Measurements from ENCODE around the gene DCUN1D5. TPM values are rescaled to one million over a fixed set of nuclear protein-coding genes. Genes with fewer than 3 reads are reported as not detected.

The DCUN1D5 gene
- total RNA-seq, 2 experiments from 2014 or later, result 15.6 to 16.1 TPM

DNA sequence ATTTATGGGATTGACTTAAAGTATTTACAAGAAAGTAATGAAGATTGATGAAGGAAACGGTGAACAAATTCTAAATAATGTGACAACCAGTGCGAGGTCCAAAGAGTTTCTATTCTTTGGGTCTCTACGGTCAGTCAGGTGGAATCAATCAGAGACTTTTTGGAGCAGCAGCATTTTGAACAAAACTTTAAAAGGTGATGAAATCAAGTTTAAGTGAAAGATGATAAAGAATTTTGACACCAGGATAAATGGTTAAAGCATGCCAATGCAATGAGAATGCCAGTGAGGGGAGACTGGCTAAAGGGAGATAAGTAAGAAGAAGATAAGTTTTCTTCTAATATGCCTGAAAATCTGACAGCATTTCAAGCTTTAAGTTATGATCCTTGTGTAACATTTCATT lies 67.9 kb downstream of the DCUN1D5 start:
- Histone ChIP-seq H3K9me3 (ENCODE audit: control insufficient read depth in 1 of 2, insufficient read depth in 1 of 2, low read length in 2 of 2) (no peaks in the 10 kb centered on the region), H3K36me3 (ENCODE audit: insufficient read depth, low read length) (no peaks in the 10 kb centered on the region), H3K4me1 (ENCODE audit: insufficient read depth, low read length) (no peaks in the 10 kb centered on the region), H3K27me3 (ENCODE audit: control insufficient read depth in 1 of 2, insufficient read depth in 2 of 2, low read length in 2 of 2) (peaks cover 2 to 3% of the 10 kb centered on the region in 2 experiments), H3K27ac (ENCODE audit: low read depth in 1 of 2, low read length in 2 of 2) (no peak overlapping the region), H3K4me3 (ENCODE audit: low read length) (no peak overlapping the region)
- H3K9me3 Mint-ChIP-seq, result no peaks in the 10 kb centered on the region
- no peak for TF ChIP-seq CTCF (IDR thresholded peaks at IDR 0.05)
- H3K4me3 Mint-ChIP-seq, result no peak overlapping the region
- ATAC-seq (ENCODE audit: poor library complexity) (no peak), DNase-seq (no peak)
- intact Hi-C loops (cut with DNase I, micrococcal nuclease), result no loop called here
- H3K27me3 Mint-ChIP-seq, result peaks cover 8% of the 10 kb centered on the region
- H3K4me1 Mint-ChIP-seq (ENCODE audit: low read depth), result no peaks in the 10 kb centered on the region
- no peaks in the 10 kb centered on the region for H3K36me3 Mint-ChIP-seq (ENCODE audit: low read depth)
- H3K27ac Mint-ChIP-seq, result no peak overlapping the region
- CTCF ChIA-PET, result no interaction called here
- POLR2A ChIA-PET, result no interaction called here

GRCh38 chr11:103016031-103016430 lies 75.9 kb downstream of the DCUN1D5 start:
- Histone ChIP-seq H3K4me3 (ENCODE audit: low read length) (no peak overlapping the region), H3K9me3 (ENCODE audit: control insufficient read depth in 1 of 2, insufficient read depth in 1 of 2, low read length in 2 of 2) (peaks cover 0 to 5% of the 10 kb centered on the region in 2 experiments), H3K4me1 (ENCODE audit: insufficient read depth, low read length) (no peaks in the 10 kb centered on the region), H3K27me3 (ENCODE audit: control insufficient read depth in 1 of 2, insufficient read depth in 2 of 2, low read length in 2 of 2) (peaks cover 3 to 4% of the 10 kb centered on the region in 2 experiments), H3K36me3 (ENCODE audit: insufficient read depth, low read length) (no peaks in the 10 kb centered on the region), H3K27ac (ENCODE audit: low read depth in 1 of 2, low read length in 2 of 2) (no peak overlapping the region)
- Mint-ChIP-seq H3K27ac (no peak overlapping the region), H3K4me1 (ENCODE audit: low read depth) (no peaks in the 10 kb centered on the region), H3K36me3 (ENCODE audit: low read depth) (no peaks in the 10 kb centered on the region), H3K9me3 (peaks cover 2% of the 10 kb centered on the region), H3K27me3 (peaks cover 4% of the 10 kb centered on the region), H3K4me3 (no peak overlapping the region)
- ChIA-PET POLR2A (no interaction called here), CTCF (no interaction called here)
- no peak for DNase-seq
- ATAC-seq (ENCODE audit: poor library complexity), result no peak
- no peak for TF ChIP-seq CTCF (IDR thresholded peaks at IDR 0.05)
- intact Hi-C loops (cut with DNase I, micrococcal nuclease), result no loop called here

GRCh38 chr11:103013421-103013820 lies 78.5 kb downstream of the DCUN1D5 start:
- H3K36me3 ChIP-seq (ENCODE audit: insufficient read depth, low read length), result no peaks in the 10 kb centered on the region
- DNase-seq (no peak), ATAC-seq (ENCODE audit: poor library complexity) (no peak)
- ChIA-PET CTCF (no interaction called here), POLR2A (interaction anchor here (0.6 kb wide), 1 partner anchor 153 kb away, joined by 4 read pairs; no protein-coding TSS in a partner anchor)
- Mint-ChIP-seq H3K9me3 (peaks cover 10% of the 10 kb centered on the region), H3K27me3 (peaks cover 4% of the 10 kb centered on the region), H3K36me3 (ENCODE audit: low read depth) (no peaks in the 10 kb centered on the region), H3K4me3 (no peak overlapping the region), H3K27ac (no peak overlapping the region), H3K4me1 (ENCODE audit: low read depth) (no peaks in the 10 kb centered on the region)
- no peak overlapping the region for H3K27ac ChIP-seq (ENCODE audit: low read depth in 1 of 2, low read length in 2 of 2)
- peaks cover 11 to 13% of the 10 kb centered on the region in 2 experiments for H3K9me3 ChIP-seq (ENCODE audit: control insufficient read depth in 1 of 2, insufficient read depth in 1 of 2, low read length in 2 of 2)
- no peaks in the 10 kb centered on the region for H3K4me1 ChIP-seq (ENCODE audit: insufficient read depth, low read length)
- no peak for TF ChIP-seq CTCF (IDR thresholded peaks at IDR 0.05)
- intact Hi-C loops (cut with DNase I, micrococcal nuclease), result no loop called here
- H3K27me3 ChIP-seq (ENCODE audit: control insufficient read depth in 1 of 2, insufficient read depth in 2 of 2, low read length in 2 of 2), result peaks cover 2 to 3% of the 10 kb centered on the region in 2 experiments
- no peak overlapping the region for H3K4me3 ChIP-seq (ENCODE audit: low read length)

Other genes starting within 250 kb of the DCUN1D5 start
- gene MMP3, start 248.6 kb downstream of the DCUN1D5 start, total RNA-seq, result not detected
- gene MMP12, start 217.2 kb downstream of the DCUN1D5 start, total RNA-seq, result not detected
- gene MMP13, start 136.4 kb downstream of the DCUN1D5 start, total RNA-seq, result not detected
- 1 to 10 TPM; 2.8 to 3.2 TPM for gene DYNC2H1, start 17.3 kb upstream of the DCUN1D5 start, total RNA-seq

Data from CD4-positive, alpha-beta T cell (primary cell).